Ovary (tissue), 3 donors: Measurements from ENCODE around the gene SEPTIN5.

Experiments used
- EP300 ChIP-seq: sonication (generic); formaldehyde crosslinking; IDR thresholded peaks from one replicate; pipeline ENCODE4 v1.6.1; 2017; ENCODE audit warnings: antibody characterized with exemption
- TF ChIP-seq, protein P1 (sequence below), 3 donors: fragments of 450-650 bp in 2 of 3; fragments of 200-600 bp in 1 of 3; IDR thresholded peaks; one replicate each; pipeline versions ENCODE4 v1.5.1 to v1.8.0; 2016 to 2022; ENCODE audit warnings: antibody characterized with exemption in 3 of 3, mild to moderate bottlenecking in 1 of 3
- donor health status: DM: no; HTN: no; CAD: no.

GRCh38 chr22:19680911-19681862, 33.1 kb upstream of the SEPTIN5 start:
- TF ChIP-seq, protein P1, sequence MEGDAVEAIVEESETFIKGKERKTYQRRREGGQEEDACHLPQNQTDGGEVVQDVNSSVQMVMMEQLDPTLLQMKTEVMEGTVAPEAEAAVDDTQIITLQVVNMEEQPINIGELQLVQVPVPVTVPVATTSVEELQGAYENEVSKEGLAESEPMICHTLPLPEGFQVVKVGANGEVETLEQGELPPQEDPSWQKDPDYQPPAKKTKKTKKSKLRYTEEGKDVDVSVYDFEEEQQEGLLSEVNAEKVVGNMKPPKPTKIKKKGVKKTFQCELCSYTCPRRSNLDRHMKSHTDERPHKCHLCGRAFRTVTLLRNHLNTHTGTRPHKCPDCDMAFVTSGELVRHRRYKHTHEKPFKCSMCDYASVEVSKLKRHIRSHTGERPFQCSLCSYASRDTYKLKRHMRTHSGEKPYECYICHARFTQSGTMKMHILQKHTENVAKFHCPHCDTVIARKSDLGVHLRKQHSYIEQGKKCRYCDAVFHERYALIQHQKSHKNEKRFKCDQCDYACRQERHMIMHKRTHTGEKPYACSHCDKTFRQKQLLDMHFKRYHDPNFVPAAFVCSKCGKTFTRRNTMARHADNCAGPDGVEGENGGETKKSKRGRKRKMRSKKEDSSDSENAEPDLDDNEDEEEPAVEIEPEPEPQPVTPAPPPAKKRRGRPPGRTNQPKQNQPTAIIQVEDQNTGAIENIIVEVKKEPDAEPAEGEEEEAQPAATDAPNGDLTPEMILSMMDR (IDR thresholded peaks at IDR 0.05), result no peak
- TF ChIP-seq EP300, result no peak
